ENCODE data around the gene CCDC91.
"Not testable (repeated sequence)": the region's sequence is repeated elsewhere in the genome, so short reads cannot be mapped to it uniquely, and the experiment has no call there.

CCDC91 gene

DNA sequence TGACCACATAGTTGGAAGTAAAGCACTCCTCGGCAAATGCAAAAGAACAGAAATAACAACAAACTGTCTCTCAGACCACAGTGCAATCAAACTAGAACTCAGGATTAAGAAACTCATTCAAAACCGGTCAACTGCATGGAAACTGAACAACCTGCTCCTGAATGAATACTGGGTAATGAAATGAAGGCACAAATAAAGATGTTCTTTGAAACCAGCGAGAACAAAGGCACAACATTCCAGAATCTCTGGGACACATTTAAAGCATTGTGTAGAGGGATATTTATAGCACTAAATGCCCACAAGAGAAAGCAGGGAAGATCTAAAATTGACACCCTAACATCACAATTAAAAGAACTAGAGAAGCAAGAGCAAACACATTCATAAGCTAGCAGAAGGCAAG, 285.9 kb downstream of the CCDC91 start:
- DNase-seq, result not testable (repeated sequence)

- DNase-seq, result not testable (repeated sequence)
Observed at GRCh38 chr12:28479097-28479496, 288.8 kb downstream of the CCDC91 start.

- no peak for DNase-seq
Observed at GRCh38 chr12:28479683-28480082, 289.4 kb downstream of the CCDC91 start.

DNA sequence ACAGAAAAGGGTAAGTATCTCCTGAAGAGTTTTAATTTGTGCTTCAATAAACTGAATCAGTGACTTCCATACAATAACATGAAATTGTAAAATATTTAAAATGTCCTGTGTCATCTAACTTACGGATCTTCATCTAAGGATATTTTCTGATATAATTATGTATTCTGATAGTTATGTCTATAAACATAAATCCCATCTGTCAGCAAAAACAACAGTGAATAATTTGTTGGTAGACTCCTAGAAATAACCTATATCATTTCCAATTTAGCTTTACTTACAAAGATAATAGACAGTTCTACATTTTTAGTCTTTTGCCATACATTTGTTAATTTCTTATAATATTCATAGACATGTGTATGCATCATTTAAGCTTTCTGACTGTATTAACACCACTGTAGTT, 293.9 kb downstream of the CCDC91 start:
- DNase-seq, result no peak

- no peak for DNase-seq
Observed at GRCh38 chr12:28486521-28486920, 296.3 kb downstream of the CCDC91 start.

DNA sequence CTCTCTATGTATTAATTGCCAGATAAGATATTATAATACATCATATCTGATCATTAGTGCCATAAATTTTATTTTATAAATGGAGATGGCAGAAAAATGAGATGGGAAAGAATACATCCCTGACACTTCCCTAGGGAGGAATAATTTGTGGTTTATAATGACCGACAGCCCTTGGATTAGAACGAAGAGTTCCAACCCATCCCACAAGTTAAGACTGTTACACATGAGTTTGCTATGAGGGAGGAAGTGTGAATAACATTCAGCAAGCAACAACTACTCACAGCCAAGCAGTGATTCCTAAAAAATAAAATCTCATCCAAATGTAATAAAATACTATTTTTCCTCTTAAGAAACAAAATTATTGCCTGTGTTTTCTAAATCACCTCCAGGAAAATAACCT, 299.0 kb downstream of the CCDC91 start:
- DNase-seq, result no peak

- DNase-seq, result no peak
Observed at GRCh38 chr12:28497889-28498411, 307.7 kb downstream of the CCDC91 start.

DNA sequence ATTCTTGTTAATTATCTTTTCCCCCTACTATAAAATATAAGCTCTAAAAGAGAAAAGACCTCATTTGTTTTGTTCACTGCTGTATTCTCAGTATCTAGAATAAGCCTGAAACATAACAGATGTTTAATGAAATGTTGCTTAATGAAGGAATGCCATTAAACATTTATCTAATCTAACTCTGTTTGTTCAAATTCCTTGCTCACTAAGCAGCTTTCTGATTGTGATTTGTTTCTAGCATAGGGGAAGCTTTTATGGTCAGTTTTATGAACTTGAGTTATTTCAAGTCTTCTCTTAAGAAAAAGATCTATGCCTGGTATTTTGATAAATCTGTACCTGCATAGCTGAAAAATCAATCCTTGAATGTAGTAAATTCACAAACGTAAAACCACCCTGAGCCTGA, 308.6 kb downstream of the CCDC91 start:
- no peak for DNase-seq

GRCh38 chr12:28500373-28501024, 310.2 kb downstream of the CCDC91 start:
- DNase-seq, result no peak

DNA sequence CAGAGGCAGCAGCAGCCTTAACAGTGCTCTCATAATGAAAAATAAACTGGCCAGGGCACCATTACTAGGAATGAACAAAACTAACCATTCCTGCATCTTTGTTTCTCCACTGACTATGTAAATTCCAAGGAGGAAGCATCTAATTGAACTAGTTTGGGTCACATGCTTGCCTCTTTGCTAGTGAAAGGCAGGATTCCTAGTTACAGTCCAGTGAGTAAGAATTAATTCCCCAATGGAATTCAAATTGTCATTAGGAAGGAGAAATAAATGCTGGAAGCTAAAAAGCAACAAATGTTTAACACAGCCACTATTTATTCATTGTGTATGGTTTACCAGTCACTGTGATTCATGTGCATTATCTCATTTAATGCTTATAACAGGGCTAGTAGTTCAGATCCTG, 316.0 kb downstream of the CCDC91 start:
- no peak for DNase-seq

DNA sequence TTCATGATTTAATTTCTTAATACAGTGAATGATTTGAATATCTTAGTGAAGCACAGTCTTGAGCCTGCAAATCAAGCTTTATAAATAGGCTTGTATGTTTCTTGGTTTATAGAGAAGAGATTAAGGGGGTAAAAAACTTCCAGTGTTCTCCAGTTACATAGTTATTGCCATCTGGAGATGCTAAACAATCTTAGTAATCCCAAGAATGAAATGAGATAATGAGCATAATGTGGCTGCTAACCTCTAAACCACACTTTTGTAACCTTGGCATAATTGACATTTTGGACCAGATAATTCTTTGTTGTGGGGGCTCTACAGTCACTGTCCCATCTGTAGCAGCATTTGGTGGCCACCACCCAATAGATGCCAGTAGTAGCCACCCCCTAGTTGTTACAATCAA, 316.8 kb downstream of the CCDC91 start:
- DNase-seq, result no peak

DNA sequence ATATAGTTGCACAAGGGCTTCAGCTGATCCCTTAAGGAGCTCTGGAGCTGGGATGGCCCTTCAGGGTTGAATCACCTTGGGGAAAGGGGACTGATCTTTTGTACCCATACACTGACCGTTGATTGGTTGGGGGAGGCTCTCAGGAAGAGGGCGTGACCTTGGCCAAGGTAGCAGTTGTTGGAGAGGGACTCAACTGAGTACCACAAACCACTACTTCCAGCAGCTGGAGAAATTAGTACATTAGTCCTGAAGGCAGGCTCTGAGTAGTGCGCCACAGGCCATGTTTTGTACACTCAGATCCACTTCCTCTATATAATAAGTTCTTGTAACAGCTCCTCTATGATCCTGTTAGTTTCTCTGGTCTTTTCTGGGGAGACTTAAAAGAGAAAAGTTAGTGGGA, 317.6 kb downstream of the CCDC91 start:
- DNase-seq, result no peak

- no peak for DNase-seq
Observed at GRCh38 chr12:28512406-28512805, 322.1 kb downstream of the CCDC91 start.

DNA sequence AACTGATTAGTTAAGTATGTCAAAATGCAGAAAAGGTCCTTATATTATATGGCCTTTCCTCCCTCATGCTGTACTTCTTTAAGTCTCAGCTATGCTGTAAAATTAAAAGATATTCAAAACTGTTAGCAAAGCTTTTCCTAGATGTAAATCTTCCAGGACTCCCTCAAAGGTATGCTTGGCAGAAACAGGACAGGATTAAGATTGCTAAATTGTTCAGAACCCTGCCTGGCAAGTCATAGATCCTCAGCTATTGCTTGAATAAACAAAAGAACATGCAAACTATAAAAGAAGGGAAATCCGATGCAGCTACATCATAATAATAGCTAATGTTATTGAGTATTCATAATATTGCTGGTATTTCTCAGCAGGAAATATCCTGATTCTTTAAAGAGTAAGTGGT, 322.6 kb downstream of the CCDC91 start:
- DNase-seq, result no peak

DNA sequence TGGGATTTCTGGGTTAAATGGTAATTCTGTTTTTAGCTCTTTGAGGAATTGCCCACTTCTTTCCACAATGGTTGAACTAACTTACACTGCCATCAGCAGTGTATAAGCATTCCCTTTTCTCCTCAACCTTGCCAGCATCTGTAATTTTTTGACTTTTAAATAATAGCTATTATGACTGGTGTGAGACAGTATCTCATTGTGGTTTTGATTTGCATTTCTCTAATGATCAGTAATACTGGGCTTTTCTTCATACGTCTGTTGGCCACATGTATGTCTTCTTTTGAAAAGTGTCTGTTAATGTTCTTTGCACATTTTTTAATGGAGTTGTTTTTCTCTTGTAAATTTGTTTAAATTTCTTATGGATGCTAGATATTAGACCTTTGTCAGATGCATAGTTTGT, 323.7 kb downstream of the CCDC91 start:
- DNase-seq, result no peak

- no peak for DNase-seq
Observed at GRCh38 chr12:28517101-28517500, 326.8 kb downstream of the CCDC91 start.

DNA sequence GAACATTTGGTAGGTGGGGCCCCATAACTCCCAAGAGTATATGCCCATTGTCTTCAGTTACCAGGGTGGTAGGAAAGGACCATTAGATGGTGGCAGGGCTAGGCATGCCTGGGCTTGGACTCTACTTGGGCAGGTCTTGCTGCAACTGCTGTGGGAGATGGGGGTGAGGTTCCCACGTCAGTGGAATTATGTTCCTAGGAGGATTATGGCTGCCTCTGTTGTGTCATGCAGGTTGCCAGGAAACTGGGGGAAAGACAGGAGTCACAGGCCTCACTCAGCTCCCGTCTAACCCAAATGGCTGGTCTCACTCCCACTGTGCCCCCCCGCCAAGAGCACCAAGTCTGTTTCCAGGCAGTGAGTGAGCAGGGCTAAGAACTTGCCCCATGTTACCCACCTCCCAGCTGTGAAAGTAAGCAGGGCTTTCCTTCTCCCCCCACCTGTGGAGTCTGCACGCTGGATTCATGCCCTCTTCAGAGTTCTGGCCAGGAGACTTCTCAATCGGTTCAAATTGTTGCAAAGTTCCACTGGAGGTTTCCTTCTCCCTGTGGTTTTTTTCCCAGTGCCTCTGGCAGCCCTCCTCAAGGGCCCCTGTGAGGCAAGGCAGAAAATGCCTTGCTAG, 337.5 kb downstream of the CCDC91 start:
- no peak for DNase-seq

- DNase-seq, result no peak
Observed at GRCh38 chr12:28535216-28535615, 345.0 kb downstream of the CCDC91 start.

DNA sequence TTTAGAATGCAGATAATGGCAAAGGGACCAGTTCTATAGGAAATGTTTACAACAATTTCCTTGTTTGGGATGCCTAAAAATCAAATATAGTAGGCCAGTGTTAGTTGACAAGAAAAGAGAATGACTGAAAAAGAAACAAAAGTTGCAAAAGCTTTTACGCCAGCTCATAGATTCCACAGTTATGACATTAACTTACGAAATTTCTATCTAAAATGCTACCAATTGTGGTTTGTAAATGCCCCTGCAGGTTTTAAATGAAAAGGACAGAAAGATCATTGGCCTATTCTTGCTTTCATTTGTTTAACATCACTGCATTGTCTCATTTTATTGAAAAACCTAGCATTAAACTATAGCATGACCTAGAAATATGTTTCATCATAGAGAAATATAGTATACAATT, 345.8 kb downstream of the CCDC91 start:
- no peak for DNase-seq

DNA sequence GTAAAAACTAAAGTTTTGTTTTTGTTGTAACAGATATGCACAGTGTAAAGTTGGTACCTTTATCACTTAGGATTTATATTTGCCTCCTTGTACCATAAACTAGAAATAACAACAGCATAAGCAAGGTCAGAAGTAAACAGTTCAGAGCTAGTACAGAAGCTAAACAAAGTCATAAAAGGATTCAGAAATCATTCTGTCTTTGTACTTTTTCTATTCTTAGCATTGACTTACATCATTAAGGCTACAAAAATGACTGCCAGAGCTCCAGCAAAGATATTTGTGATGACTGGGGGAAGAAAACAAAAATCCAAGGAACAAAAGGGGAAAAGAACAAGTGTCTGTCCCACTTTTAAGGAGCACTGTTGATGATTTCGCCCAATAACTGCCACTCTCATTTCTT, 347.2 kb downstream of the CCDC91 start:
- DNase-seq, result no peak

- DNase-seq, result no peak
Observed at GRCh38 chr12:28539691-28540323, 349.6 kb downstream of the CCDC91 start.

DNA sequence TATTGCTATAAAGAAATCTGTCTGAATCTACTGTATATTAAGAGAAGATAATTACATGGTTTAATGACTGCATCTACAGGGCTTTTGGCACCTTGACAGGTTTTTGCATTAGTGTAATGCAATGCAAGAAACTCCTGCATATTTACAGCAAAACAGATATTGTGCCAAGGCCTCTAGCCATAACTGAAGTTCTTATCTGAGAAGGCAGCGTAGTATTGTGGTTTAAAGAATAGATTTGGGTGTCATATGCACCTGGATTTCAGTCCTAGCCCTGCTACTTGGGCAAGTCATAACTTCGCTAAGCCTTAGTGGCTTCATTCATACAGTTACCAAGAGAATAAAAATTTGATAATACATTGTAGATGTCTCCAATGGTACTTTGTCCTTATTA, 350.1 kb downstream of the CCDC91 start:
- DNase-seq, result no peak

DNA sequence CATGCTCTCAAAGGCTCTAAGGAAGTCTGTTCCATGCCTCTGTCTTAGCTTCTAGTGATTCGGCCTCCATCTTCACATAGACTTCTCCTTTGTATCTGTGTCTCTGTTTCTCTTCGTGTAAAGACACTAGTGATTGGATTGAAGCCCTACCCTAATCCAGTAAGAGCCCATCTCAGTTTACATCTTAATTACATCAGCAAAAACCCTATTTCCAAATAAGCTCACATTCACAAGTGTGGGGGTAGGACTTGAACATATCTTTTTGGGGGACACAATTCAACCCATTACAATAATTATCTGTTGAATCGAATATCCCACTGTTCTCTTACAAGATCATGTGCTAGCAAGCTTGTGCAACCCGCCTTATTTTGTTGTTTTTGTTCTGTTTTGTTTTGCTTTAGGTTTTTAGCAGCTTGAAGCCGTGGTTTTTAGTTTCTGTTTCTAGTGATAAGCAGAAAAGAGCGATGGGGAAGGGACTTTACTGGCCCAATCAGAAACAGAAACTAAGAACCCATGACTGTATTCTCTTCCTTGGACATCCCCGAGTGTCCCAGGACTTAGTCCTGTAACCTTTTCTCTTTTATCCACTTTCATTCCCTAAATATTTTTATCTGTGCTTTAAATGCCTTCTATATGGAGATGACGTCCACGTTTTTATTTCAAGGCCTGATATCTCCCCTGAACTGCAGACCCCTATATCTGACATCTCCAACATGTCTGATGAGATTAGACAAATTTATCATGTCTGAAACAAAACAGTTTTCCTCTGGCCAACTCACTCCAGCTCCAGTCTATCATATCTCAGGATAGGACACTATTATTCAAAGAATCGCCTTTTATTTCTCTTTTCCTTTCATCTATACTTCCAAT, 353.0 kb downstream of the CCDC91 start:
- DNase-seq, result no peak

Measured in NCI-H1048 (cell line).